ENCODE data around the gene CNN2. TPM values are rescaled to one million over a fixed set of nuclear protein-coding genes. Genes with fewer than 3 reads are reported as not detected.

Gene CNN2
- total and polyA plus RNA-seq, 9 of the 15 experiments (the other 6 are each of a cell fraction or from before 2014, with no cell fraction given): 12.1 to 174 (median 52.7) TPM

GRCh38 chr19:1015061-1015781 lies 11.2 kb upstream of the CNN2 start:
- peaks cover 46% of the 10 kb centered on the region for H4K20me1 ChIP-seq (replicated peaks; ENCODE audit: control insufficient read depth, insufficient read depth, low read length)
- no peak overlapping the region for H3K27ac ChIP-seq (ENCODE audit: extremely low read depth, low read depth, low read length)
- no peak overlapping the region for H3K4me2 ChIP-seq (ENCODE audit: insufficient read depth, low read length)
- intact Hi-C loops (cut with micrococcal nuclease): no loop called here
- ATAC-seq (no peak), DNase-seq (ENCODE audit: extremely low read depth in 1 of 4, low spot score in 3 of 4) (no peak), FAIRE-seq (no peak)
- TF ChIP-seq POLR2G (IDR thresholded peaks at IDR 0.05; ENCODE audit: low read depth, low read length) (peak; percentile 51; the same call in 1 of the 2 replicates), RBM22 (IDR thresholded peaks at IDR 0.05; ENCODE audit: low read depth, low read length, poor library complexity, severe bottlenecking) (peak; percentile 30), PHF20 (IDR thresholded peaks at IDR 0.05; ENCODE audit: partially characterized antibody) (no peak), RBFOX2 (IDR thresholded peaks at IDR 0.05; ENCODE audit: low read depth, low read length) (peak; percentile 45; the same call in 1 of the 2 replicates)
- no peaks in the 10 kb centered on the region for H3K9me3 ChIP-seq (replicated peaks; ENCODE audit: control insufficient read depth, insufficient read depth, low read depth, low read length)
- CTCF ChIA-PET (ENCODE audit: low intra/inter-chr PET ratio): no interaction called here
- POLR2A ChIA-PET: interaction anchor here (0.8 to 1.6 kb wide), 2 partner anchors 11 to 13 kb away, joined by 3 to 5 read pairs; no protein-coding TSS in a partner anchor
- peaks cover 91% of the 10 kb centered on the region; the same call in 2 of the 3 replicates for H3K36me3 ChIP-seq (ENCODE audit: control insufficient read depth, insufficient read depth, low read length)
- H3K27me3 ChIP-seq (ENCODE audit: control insufficient read depth in 2 of 2, insufficient read depth in 2 of 2, low read length in 2 of 2): no peaks in the 10 kb centered on the region
- H3K79me2 ChIP-seq (ENCODE audit: control insufficient read depth, insufficient read depth, low read length): peaks cover 71% of the 10 kb centered on the region
- 93% methylated on average over 13 of the region's 29 CpGs for WGBS (ENCODE audit: insufficient coverage, low coverage, missing lambda C conversion rate)
- peaks cover 23 to 92% of the 10 kb centered on the region in 2 experiments for H3K4me1 ChIP-seq (replicated peaks in 1 of 2; ENCODE audit: control insufficient read depth in 2 of 2, insufficient read depth in 2 of 2, low read length in 2 of 2)
- no TSS peak for BruUV-seq (replicated peaks)
- no peak overlapping the region for H2AFZ ChIP-seq (ENCODE audit: low read depth, low read length)
- H3K9ac ChIP-seq (ENCODE audit: insufficient read depth in 1 of 2, low read depth in 2 of 2, low read length in 2 of 2): peak overlapping the region in 1 of 2 experiments; percentile 78; a peak in 2 of 4 replicates
- H3K9me1 ChIP-seq (ENCODE audit: control insufficient read depth, insufficient read depth, low read length): peaks cover 16% of the 10 kb centered on the region
- H3K4me3 ChIP-seq: no peak overlapping the region
- in situ Hi-C loops (cut with MboI): no loop called here
